ENCODE data around the gene SREBF1. TPM values are rescaled to one million over a fixed set of nuclear protein-coding genes. Genes with fewer than 3 reads are reported as not detected.

Gene SREBF1
- total RNA-seq, 1 experiment from 2014 or later = 52.0 TPM

GRCh38 chr17:17789828-17790636, 46.8 kb downstream of the SREBF1 start:
- H2AFZ ChIP-seq (ENCODE audit: low read length) = no peak overlapping the region
- no peaks in the 10 kb centered on the region for H3K36me3 ChIP-seq (ENCODE audit: insufficient read depth, low read length)
- H4K20me1 ChIP-seq (ENCODE audit: insufficient read depth, low read depth, low read length) = no peaks in the 10 kb centered on the region; the same call in 1 of the 2 replicates
- 0 out of 2 replicates have a peak overlapping the region, but pooled peaks have one; percentile 2 for H3K9ac ChIP-seq (ENCODE audit: low read length)
- no peak overlapping the region for H3K4me3 ChIP-seq (ENCODE audit: low read length)
- peaks cover 71% of the 10 kb centered on the region for H3K79me2 ChIP-seq (ENCODE audit: low read length)
- no peaks in the 10 kb centered on the region for H3K27me3 ChIP-seq (ENCODE audit: low read length)
- H3K9me3 ChIP-seq (ENCODE audit: low read length) = no peaks in the 10 kb centered on the region
- H3K4me1 ChIP-seq (ENCODE audit: low read length) = peaks cover 44% of the 10 kb centered on the region
- peak overlapping the region; percentile 19; the same call in 1 of the 2 replicates for H3K27ac ChIP-seq (ENCODE audit: low read length)
- no peak overlapping the region for H3K4me2 ChIP-seq (ENCODE audit: low read depth, low read length, poor library complexity, severe bottlenecking)
- H3K9me2 ChIP-seq (replicated peaks; ENCODE audit: insufficient read depth, low read length) = no peaks in the 10 kb centered on the region
- no peak for DNase-seq

GRCh38 chr17:17789410-17789809, 47.4 kb downstream of the SREBF1 start:
- no peak for DNase-seq
- Histone ChIP-seq H3K79me2 (ENCODE audit: low read length) (peaks cover 77% of the 10 kb centered on the region), H4K20me1 (ENCODE audit: insufficient read depth, low read depth, low read length) (no peaks in the 10 kb centered on the region; the same call in 1 of the 2 replicates), H3K4me2 (ENCODE audit: low read depth, low read length, poor library complexity, severe bottlenecking) (no peak overlapping the region), H3K9ac (ENCODE audit: low read length) (0 out of 2 replicates have a peak overlapping the region, but pooled peaks have one; percentile 2), H3K27me3 (ENCODE audit: low read length) (no peaks in the 10 kb centered on the region), H2AFZ (ENCODE audit: low read length) (no peak overlapping the region), H3K27ac (ENCODE audit: low read length) (no peak overlapping the region), H3K4me1 (ENCODE audit: low read length) (peaks cover 50% of the 10 kb centered on the region), H3K9me2 (replicated peaks; ENCODE audit: insufficient read depth, low read length) (no peaks in the 10 kb centered on the region), H3K36me3 (ENCODE audit: insufficient read depth, low read length) (no peaks in the 10 kb centered on the region), H3K9me3 (ENCODE audit: low read length) (no peaks in the 10 kb centered on the region), H3K4me3 (ENCODE audit: low read length) (no peak overlapping the region)

- Histone ChIP-seq H3K36me3 (ENCODE audit: insufficient read depth, low read length) (no peaks in the 10 kb centered on the region), H3K4me2 (ENCODE audit: low read depth, low read length, poor library complexity, severe bottlenecking) (no peak overlapping the region), H3K79me2 (ENCODE audit: low read length) (peaks cover 79% of the 10 kb centered on the region), H3K4me1 (ENCODE audit: low read length) (peaks cover 54% of the 10 kb centered on the region), H4K20me1 (ENCODE audit: insufficient read depth, low read depth, low read length) (no peaks in the 10 kb centered on the region; the same call in 1 of the 2 replicates), H2AFZ (ENCODE audit: low read length) (no peak overlapping the region), H3K27me3 (ENCODE audit: low read length) (no peaks in the 10 kb centered on the region), H3K9ac (ENCODE audit: low read length) (peak overlapping the region; percentile 2; the same call in 1 of the 2 replicates), H3K9me3 (ENCODE audit: low read length) (no peaks in the 10 kb centered on the region), H3K9me2 (replicated peaks; ENCODE audit: insufficient read depth, low read length) (no peaks in the 10 kb centered on the region), H3K27ac (ENCODE audit: low read length) (peak overlapping the region; percentile 100; the same call in 1 of the 2 replicates), H3K4me3 (ENCODE audit: low read length) (no peak overlapping the region)
- DNase-seq = no peak
Observed at GRCh38 chr17:17788967-17789366, 47.8 kb downstream of the SREBF1 start.

- no peak overlapping the region for H2AFZ ChIP-seq (ENCODE audit: low read length)
- no peaks in the 10 kb centered on the region for H3K9me3 ChIP-seq (ENCODE audit: low read length)
- no peak overlapping the region for H3K4me2 ChIP-seq (ENCODE audit: low read depth, low read length, poor library complexity, severe bottlenecking)
- no peak for DNase-seq
- no peaks in the 10 kb centered on the region for H3K36me3 ChIP-seq (ENCODE audit: insufficient read depth, low read length)
- H3K9me2 ChIP-seq (replicated peaks; ENCODE audit: insufficient read depth, low read length) = no peaks in the 10 kb centered on the region
- H3K79me2 ChIP-seq (ENCODE audit: low read length) = peaks cover 79% of the 10 kb centered on the region
- H3K27me3 ChIP-seq (ENCODE audit: low read length) = no peaks in the 10 kb centered on the region
- H3K9ac ChIP-seq (ENCODE audit: low read length) = 0 out of 2 replicates have a peak overlapping the region, but pooled peaks have one; percentile 1
- peaks cover 65% of the 10 kb centered on the region for H3K4me1 ChIP-seq (ENCODE audit: low read length)
- no peak overlapping the region for H3K4me3 ChIP-seq (ENCODE audit: low read length)
- no peaks in the 10 kb centered on the region; the same call in 1 of the 2 replicates for H4K20me1 ChIP-seq (ENCODE audit: insufficient read depth, low read depth, low read length)
- H3K27ac ChIP-seq (ENCODE audit: low read length) = peak overlapping the region; percentile 100
Observed at GRCh38 chr17:17787568-17787967, 49.2 kb downstream of the SREBF1 start.

GRCh38 chr17:17786998-17787397, 49.8 kb downstream of the SREBF1 start:
- H2AFZ ChIP-seq (ENCODE audit: low read length) = no peak overlapping the region
- H4K20me1 ChIP-seq (ENCODE audit: insufficient read depth, low read depth, low read length) = no peaks in the 10 kb centered on the region; the same call in 1 of the 2 replicates
- H3K36me3 ChIP-seq (ENCODE audit: insufficient read depth, low read length) = no peaks in the 10 kb centered on the region
- H3K9ac ChIP-seq (ENCODE audit: low read length) = 0 out of 2 replicates have a peak overlapping the region, but pooled peaks have one; percentile 1
- peaks cover 69% of the 10 kb centered on the region for H3K4me1 ChIP-seq (ENCODE audit: low read length)
- peak overlapping the region; percentile 100 for H3K27ac ChIP-seq (ENCODE audit: low read length)
- H3K9me3 ChIP-seq (ENCODE audit: low read length) = no peaks in the 10 kb centered on the region
- H3K4me2 ChIP-seq (ENCODE audit: low read depth, low read length, poor library complexity, severe bottlenecking) = no peak overlapping the region
- no peak for DNase-seq
- no peaks in the 10 kb centered on the region for H3K27me3 ChIP-seq (ENCODE audit: low read length)
- no peak overlapping the region for H3K4me3 ChIP-seq (ENCODE audit: low read length)
- H3K9me2 ChIP-seq (replicated peaks; ENCODE audit: insufficient read depth, low read length) = no peaks in the 10 kb centered on the region
- peaks cover 78% of the 10 kb centered on the region for H3K79me2 ChIP-seq (ENCODE audit: low read length)

GRCh38 chr17:17785407-17785806, 51.4 kb downstream of the SREBF1 start:
- Histone ChIP-seq H3K9me2 (replicated peaks; ENCODE audit: insufficient read depth, low read length) (no peaks in the 10 kb centered on the region), H4K20me1 (ENCODE audit: insufficient read depth, low read depth, low read length) (no peaks in the 10 kb centered on the region; the same call in 1 of the 2 replicates), H3K27ac (ENCODE audit: low read length) (peak overlapping the region; percentile 100), H3K4me3 (ENCODE audit: low read length) (no peak overlapping the region), H3K79me2 (ENCODE audit: low read length) (peaks cover 69% of the 10 kb centered on the region), H3K27me3 (ENCODE audit: low read length) (no peaks in the 10 kb centered on the region), H3K4me2 (ENCODE audit: low read depth, low read length, poor library complexity, severe bottlenecking) (peak overlapping the region; percentile 73), H3K9ac (ENCODE audit: low read length) (peak overlapping the region; percentile 79), H3K9me3 (ENCODE audit: low read length) (no peaks in the 10 kb centered on the region), H3K4me1 (ENCODE audit: low read length) (peaks cover 82% of the 10 kb centered on the region), H2AFZ (ENCODE audit: low read length) (no peak overlapping the region), H3K36me3 (ENCODE audit: insufficient read depth, low read length) (no peaks in the 10 kb centered on the region)
- no peak for DNase-seq

- Histone ChIP-seq H3K4me2 (ENCODE audit: low read depth, low read length, poor library complexity, severe bottlenecking) (peak overlapping the region; percentile 73), H3K9ac (ENCODE audit: low read length) (peak overlapping the region; percentile 79), H3K4me1 (ENCODE audit: low read length) (peaks cover 82% of the 10 kb centered on the region), H3K79me2 (ENCODE audit: low read length) (peaks cover 62% of the 10 kb centered on the region), H2AFZ (ENCODE audit: low read length) (no peak overlapping the region), H3K27me3 (ENCODE audit: low read length) (no peaks in the 10 kb centered on the region), H3K9me3 (ENCODE audit: low read length) (no peaks in the 10 kb centered on the region), H3K36me3 (ENCODE audit: insufficient read depth, low read length) (no peaks in the 10 kb centered on the region), H3K27ac (ENCODE audit: low read length) (peak overlapping the region; percentile 100), H3K9me2 (replicated peaks; ENCODE audit: insufficient read depth, low read length) (no peaks in the 10 kb centered on the region), H3K4me3 (ENCODE audit: low read length) (peak overlapping the region; percentile 60), H4K20me1 (ENCODE audit: insufficient read depth, low read depth, low read length) (no peaks in the 10 kb centered on the region; the same call in 1 of the 2 replicates)
- peak; percentile 91 for DNase-seq
Observed at GRCh38 chr17:17784657-17785267, 52.0 kb downstream of the SREBF1 start.

Measured in Karpas-422 (cell line).